ENCODE results near the gene MED12L.

DNA sequence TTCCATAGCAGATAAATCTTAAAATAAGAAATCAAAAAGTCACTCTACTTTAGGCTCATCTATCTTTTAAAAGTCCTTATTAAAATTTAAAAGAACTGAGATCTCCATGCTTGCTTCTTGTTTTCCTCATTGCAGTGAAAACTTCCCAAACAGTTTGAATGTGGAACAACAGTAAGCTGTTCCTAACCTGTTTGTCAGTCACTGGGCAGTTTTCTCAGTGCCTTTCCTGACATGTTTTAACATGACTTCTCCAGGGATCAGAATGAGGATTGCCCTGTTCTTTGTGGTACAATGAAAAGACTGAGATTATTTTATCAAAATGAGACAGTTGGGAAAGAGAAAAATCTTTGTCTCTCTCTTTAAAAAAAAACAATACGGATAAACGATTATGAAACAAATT is 230.4 kb downstream of the MED12L start:
- TF ChIP-seq GATA2 (IDR thresholded peaks at IDR 0.05; ENCODE audit: low read depth, low read length) = no peak
- TF ChIP-seq GATA3 (IDR thresholded peaks at IDR 0.05; ENCODE audit: low read depth, low read length) = no peak
